CD4-positive, alpha-beta T cell treated with Interleukin-17A for 4 hours (primary cell): ENCODE results near the gene CMTM1.
A peak's percentile ranks its signal among the peaks of the same experiment; 100 is the strongest.
"Not testable (repeated sequence)": the region's sequence is repeated elsewhere in the genome, so short reads cannot be mapped to it uniquely, and the experiment has no call there.

Experiments
- DNase-seq: peaks from one replicate; pipeline ENCODE4 v3.0.0-alpha.2; 2020; ENCODE audit warnings: mixed read lengths

Gene CMTM1

DNA sequence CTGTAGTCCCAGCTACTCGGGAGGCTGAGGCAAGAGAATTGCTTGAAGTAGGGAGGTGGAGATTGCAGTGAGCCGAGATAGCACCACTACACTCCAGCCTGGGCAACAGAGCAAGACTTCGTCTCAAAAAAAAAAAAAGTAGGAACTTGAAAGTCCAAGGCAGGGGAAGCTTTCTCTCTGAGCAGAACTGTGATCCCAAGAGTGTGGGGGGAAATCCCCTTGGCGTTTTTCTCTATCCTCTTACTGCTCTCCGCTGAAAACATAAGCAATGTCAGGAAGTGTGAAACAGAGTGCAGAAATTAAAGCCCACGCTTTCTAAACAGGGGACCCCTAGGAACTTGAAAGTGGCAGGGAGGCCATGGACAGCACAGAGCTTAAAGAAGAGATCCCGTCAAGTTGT lies 28.5 kb downstream of the CMTM1 start:
- no peak for DNase-seq

DNA sequence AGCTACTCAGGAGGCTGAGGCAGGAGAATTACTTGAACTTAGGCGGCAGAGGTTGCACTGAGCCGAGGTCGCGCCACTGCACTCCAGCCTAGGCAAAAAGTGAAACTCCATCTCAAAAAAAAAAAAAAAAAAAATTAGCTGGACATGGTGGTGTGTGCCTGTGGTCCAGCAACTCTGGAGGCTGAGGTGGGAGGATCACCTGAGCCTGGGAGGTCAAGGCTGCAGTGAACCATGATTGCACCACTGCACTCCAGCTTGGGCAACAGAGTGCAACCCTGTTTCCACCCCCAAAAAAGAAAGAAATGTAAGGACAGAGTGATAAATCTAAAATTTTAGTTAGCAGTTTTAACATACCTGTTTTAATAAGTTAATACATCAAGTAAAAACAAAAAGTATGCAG lies 30.3 kb downstream of the CMTM1 start:
- DNase-seq: not testable (repeated sequence)

DNA sequence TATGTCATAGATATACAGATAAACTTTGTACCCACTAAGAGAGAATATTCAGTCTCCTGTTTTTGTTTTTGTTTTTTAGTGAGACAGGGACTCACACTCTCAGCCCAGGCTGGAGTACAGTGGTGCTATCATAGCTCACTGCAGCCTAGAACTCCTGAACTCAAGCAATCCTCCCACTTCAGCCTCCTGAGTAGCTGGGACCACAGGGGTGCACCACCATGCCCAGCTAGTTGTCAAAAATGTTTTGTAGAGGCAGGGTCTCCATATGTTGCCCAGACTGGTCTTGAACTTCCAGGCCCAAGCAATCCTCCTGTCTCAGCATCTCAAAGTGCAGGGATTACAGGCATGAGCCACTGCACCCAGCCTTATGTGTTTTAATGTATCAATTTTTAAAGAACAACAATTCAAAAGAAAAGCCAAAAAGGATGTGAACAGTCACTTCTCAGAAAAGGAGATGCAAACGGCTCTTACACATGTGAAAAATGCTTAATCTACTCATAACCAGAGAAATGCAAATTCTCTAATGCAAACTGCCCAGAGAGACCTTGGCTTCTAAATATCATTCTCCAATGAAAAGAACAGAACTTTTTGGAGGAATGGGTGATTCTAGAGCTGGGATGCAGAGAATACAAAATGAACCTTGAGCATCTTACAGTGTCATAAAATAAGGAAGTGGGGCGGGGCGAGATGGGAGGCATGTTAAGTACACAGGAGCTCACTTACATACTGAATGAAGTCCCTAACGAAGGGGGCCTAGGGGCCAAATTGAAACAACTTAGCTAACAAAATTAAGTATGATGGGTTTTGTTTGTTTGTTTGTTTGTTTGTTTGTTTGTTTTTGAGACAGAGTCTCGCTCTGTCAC lies 31.0 kb downstream of the CMTM1 start:
- DNase-seq: peak; percentile 44

DNA sequence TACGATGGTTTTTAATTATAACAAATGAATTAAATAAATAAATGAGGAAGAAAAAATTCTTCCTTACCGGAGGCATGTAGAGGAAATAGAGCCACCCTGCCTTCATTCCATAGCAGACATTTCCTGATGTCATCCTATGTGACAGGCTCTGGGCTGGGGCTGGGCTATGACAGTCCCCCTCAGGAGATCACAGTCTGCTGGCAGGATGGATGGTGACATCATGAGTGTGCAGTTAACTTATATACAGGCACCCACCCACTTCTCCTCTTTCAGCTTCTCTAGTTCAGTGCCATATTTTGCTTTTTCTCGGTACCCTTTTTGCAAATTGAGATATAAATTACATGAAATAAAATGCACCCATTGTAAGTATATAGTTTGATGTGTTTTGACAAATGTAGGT lies 31.9 kb downstream of the CMTM1 start:
- DNase-seq: no peak

DNA sequence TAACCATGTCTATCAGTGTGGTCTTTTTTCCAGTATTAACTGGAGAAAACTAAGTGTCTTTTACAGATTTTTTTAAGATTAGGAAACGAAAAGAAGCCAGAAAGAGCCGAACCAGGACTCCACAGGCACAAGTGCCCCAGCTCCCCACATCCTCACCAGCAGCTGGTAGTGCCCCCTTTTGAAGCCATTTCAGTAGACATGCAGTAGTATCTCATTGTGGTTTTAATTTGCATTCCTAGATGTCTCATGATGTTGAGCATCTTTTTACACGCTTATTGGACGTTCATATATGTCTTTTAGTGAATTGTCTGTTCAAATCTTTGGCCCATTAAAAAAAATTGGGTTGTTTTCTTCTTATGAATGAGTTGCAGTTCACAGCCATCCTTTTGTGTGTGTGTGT lies 33.5 kb downstream of the CMTM1 start:
- peak; percentile 42 for DNase-seq

DNA sequence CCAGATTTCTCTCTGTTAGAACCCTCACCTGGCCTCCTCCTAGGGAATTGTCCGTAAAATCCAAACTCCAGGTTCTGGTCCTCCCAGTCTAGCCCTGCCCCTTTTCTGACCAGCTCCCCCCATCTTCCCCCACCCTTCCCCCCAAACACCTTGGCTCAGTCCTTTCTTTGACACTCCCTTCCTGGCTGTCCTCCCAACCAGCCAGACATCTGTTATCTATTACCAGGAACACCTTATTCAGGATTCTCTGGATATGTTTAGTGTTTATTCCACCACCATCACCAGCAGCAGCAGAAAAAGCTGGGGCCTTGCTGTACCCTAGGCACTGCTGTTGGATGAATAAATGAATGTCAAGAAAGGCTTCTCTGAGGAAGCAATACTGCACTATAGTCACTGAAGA lies 34.2 kb downstream of the CMTM1 start:
- DNase-seq: no peak

DNA sequence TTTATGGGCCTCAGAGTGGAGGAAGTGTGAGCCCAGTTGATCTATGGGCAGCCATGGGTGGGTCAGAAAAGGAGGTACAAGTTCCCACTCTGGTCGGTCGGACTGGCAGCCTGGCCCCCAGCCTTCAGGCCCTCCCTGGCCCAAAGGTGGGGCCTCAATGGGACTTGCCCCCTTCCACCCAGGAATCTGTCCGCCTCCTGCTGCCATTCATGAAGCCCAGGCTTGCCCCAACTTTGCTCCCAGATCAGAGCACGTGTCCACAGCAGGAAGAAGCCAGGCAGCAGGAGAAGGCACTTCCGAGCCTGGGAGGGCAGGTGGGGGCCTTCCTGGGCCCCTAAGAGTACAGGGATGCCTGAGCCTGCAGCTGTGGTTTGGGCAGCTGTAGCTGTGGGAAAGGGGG lies 35.2 kb downstream of the CMTM1 start:
- DNase-seq: no peak

DNA sequence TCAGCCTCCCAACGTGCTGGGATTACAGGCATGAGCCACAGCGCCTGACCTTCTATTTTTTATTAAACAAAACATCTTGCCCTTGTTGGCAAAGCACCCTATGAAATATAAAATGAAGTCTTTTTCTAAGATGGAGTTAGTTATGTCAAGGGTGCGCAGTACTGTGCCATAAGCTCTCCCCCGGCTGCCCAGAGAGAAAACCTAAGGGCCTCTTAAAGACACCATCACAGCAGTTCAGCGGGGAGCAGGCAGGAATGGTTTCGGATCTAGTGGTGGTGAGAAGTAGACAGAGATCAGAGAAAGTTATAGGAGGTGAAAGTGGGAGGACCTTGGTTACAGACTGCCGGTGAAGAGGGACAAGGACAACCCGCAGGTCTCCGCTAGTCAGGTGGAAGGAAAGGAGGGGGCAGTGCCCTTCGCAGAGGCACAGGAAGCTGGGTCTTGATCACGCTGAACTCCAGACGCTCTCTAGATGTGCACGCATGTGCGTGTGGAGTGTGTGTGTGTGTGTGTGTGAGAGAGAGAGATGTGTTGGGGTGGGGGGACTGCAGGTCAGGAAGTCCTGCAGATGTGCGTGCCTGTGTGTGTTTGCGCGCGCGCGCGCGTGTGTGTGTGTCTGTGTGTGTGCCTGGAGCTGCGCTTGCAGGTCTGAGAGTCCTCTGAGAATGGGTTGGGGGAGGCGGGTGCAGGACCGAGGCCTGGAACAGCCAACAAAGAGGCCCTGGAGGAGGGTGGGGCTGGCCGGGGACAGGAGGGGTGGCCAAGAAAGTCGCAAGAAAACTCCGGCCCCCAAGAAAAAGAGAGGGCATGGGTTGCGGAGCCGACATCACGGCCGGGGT lies 37.5 kb downstream of the CMTM1 start:
- peak; percentile 90 for DNase-seq

DNA sequence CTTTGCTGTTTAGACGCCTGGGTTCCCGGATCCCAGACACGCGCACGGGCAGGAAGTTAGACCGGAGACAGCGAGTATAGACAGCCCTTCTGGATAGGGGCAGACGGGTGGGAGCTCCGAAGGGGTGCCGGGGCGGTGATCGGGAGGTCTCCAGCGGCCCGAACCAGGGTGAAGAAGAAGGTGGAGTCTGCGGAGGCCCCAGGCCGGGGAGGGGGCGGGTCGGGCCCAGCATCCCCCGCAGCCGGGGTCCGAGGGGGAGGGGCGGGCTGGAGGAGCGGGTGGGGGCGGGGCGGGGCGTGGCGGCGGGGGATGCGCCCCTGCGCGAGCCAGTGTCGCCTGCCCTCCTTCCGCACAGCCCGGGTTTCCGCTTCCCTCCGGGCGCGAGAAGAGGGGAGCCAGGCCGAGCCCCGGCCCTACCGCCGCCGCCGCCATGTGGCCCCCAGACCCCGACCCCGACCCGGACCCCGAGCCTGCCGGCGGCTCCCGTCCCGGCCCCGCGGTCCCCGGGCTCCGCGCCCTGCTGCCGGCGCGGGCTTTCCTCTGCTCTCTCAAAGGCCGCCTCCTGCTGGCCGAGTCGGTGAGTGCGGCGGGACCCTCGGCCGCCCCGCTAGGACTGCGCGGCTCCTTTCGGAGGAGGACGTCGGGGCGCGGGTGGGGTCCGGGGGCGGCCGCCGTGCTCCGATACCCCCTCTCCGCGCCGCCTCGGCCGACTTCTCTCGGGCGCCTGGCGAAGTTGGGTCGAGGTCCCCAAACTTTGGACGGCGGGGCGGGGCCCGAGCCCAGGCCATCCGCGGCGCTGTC lies 38.3 kb downstream of the CMTM1 start, which contains the start of gene CMTM3:
Gene CMTM3, plus strand, starts transcription at position 329 of the 801 bp plus-strand sequence. Its CDS starts 102 bp downstream, at position 431.
- peak; percentile 81 for DNase-seq

DNA sequence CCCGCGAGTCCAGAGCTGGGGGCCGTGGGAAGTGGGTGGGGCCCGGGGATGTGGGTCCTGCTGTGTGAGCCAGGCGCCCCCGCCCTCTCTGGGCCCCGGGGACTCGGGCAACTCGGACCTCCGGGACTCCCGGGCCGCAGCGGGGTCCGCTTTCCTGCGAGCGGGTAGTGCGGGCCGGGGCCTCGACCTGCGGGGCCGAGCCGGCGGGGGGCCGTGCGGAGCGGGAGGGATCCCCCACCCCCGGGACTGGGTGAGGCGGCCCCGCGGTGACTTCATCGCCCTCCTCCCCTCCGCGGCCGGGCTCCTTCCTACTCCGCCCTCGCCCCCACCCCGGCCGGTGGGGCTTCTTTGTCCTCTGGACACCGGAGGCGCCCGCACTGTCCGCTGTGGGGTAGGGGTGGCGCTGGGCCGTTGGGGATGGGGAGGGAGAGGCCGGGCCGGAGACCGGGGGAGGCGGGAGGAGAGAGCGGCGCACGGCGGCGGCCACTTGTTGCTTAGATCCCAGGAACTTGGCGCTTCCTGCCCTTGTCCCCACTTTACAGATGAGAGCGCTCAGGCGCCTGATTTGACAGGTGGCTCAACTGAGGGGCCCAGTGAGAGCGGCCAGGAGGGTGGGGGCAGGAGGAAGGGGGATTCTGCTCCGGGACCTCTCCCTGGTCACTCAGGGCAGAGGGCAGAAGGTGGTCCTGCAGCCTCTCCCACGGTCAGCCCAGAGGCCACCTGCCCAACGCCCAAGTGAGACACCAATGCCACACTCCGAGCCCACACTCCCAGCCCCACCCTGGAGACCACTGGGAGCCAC lies 39.1 kb downstream of the CMTM1 start:
- DNase-seq: peak; percentile 60

DNA sequence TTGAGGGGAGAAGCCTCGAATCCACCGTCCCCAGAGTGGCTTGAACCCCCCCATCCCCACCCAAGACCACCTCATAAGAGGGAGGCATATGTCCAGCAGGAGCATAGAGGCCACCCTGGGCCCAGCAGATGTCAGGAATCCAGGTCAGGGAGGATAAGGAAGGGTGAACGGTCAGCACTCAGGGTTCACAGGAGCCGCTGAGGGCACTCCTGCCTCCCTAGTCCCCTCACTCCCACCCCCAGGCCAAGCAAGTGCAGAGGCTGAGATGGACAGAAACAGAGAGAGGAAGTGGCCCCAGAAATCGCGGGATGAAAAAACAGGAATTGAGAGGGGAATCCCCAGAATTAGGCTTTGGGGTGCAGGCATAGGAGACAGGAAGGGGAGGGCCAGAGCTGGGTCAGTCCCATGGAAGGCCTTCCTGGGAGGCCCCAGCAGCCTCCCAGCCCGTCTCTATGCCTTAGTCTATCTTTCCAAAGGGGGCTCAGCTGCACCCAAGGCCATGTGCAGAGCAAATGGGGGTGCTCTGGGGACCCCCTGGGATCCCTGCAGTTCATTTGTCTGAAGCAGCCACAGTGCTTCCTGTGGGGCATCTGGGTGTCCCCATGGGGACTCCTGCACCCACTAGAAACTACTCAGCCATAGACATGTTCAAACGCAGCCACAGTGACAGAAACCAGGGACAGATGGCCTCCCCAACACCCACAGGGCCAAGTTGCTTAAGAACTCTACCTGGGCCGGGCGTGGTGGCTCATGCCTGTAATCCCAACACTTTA lies 39.9 kb downstream of the CMTM1 start:
- no peak for DNase-seq

DNA sequence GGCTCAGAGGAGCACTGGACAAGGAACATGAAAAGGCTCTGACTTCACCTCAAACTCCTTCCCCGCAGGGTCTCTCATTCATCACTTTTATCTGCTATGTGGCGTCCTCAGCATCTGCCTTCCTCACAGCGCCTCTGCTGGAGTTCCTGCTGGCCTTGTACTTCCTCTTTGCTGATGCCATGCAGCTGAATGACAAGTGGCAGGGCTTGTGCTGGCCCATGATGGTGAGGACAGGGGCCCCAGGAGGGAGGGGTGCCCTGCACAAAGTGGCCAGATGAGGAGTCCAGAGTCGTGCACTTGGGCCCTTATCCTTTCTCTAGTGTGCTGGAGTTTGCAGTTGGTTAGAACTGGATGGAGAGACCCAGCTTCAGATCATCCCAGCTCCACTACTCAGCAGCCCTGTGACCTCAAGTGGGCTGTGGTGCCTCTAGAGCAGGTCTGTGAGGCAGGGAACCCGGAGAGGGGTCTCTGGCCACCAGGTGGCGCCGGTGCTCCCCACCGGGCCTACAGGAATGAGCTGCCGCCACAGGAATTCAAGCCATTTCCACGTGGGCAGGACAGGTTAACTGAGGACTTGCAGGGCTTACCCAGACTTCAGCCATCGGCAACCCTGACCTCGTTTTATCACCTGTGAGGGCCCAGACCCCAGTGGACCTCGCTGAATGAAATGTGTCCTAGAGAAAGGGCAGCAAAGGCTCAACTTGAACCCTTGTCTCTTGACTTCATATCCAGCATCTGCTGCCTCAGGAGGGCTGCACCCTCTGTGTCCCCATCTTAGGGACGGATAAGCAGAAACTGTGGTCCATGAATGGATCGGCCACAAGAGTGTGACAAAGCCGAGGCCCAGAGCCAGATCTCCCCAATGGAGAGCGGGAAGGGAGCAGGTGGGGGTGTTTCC lies 42.3 kb downstream of the CMTM1 start:
- DNase-seq: peak; percentile 92

DNA sequence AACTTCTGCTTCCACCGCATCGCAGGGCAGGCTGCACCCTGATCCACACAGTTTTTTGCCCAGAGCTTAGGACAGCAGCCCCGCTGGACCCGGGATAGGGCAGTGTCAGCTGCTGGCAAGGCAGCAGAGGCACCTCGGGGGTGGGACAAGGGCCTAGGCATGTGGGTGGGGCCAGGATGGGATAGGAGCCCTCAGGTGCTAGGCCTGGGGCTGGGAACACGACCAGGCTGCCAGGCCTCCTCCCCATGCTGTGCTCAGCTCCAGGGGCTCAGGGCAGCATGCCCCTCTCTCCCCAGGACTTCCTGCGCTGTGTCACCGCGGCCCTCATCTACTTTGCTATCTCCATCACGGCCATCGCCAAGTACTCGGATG lies 42.9 kb downstream of the CMTM1 start:
- no peak for DNase-seq

DNA sequence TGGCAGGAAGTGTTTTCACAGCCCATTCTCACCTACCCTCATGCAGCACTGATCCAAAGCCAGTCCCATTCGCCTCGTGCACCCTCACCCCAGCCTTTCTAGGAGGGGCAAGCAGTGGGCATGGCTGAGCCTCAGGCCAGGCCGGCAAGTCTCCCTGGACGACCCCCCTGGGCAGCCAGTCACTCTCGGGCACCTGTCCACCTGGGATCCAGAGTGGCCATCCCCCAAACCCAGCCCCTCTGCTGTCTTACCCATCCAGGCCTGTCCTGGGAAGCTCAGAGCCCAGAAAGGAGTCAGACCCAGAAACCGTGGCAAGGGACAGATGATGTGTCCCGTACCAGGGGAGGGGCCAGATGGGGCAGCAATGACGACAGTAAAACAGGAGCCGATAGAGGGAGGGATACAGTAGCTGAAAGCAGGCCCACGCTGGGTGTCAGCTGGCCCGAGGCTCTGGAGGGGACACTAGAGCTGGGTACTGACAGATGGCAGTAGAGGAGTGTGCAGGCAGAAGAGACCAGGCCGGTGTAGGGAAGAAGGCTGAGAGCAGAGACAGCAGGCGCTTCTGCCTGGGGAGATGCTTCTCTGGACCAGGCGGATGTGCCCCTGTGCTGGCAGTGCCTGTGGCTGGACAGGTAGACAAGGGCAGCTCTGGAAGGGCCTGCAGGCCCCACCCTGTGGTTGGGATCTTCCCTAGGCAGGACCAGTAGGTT lies 44.0 kb downstream of the CMTM1 start:
- DNase-seq: no peak

DNA sequence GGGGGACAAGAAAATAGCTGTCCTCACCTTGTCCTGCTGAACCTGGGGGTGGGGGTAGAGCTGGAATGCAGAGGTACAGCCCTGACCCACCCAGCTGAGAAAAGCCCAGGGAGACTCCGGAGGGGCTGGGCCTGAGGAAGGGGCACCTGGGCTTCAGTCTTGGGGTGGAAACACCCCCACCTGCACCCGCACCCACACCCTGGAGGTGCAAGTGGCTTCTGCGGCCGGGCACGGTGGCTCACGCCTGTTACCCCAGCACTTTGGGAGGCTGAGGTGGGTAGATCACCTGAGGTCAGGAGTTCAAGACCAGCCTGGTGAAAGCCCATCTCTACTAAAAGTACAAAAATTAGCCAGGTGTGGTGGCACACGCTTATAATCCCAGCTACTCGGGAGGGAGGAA lies 45.7 kb downstream of the CMTM1 start:
- not testable (repeated sequence) for DNase-seq

DNA sequence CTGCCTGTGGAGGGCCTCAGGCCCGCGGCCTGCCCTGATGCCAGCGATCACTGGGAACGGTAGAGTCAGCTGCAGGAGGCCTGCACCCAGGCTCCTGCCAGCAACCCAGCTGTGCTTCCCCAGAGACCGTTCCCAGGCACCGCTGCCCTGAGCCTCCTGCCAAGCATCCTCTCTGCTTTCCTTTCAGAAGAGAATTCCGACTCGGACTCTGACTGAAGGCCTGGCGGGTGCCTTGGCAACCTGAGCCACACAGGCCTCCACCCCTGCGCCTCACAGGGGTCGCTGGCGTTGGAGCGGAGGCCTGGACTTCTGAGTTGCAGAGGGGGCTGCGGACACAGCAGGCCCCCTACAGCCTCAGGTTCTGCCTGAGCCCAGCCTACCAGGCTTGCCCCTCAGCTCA lies 46.2 kb downstream of the CMTM1 start:
- no peak for DNase-seq

DNA sequence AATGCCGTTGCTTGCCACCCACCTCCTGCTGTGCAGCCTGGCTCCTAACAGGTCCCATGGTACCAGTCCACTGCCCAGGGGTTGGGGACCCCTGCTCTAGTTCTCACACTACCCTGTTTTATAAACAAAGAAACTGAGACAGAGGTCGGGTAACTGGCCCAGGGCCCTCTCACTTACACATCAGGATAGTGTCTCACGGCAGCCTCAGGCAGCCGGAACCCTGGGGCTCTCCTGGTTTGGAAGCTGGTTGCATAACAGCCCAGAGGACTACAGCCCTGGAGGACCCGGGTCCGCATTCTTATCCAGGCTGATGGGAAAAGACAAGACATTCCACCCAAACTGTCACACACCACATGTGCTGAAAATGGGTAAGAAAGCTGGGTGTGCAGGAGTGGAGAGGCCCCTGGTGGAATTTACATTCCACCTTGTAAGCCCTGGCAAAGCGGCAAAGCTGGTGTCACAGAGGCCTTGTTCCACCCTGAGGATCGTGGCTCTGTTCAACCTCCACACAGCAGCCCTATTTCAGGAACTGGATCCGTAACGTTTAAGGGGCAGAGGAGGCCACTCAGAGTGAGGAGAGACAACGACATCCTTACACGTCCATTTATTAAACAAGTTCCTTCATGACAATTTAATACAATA lies 48.0 kb downstream of the CMTM1 start:
- DNase-seq: no peak

DNA sequence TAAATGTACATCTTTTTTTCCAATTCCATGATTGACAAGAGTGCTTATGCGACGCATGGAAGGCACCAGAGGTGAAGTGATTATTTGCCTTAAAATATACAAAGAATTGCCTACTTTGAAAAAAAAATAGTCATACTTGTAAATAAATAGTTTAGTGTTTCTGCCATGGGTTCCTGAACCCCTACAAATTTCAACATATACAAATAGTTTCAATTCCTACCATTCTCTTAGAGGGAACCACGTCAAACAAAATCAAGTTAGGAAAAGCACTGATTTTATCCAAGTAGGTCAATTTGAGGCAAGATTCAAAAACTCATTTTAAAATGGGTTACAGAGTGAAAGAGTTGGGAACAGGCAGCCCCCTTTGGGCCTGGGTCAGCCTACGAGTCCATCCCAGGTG lies 49.9 kb downstream of the CMTM1 start:
- no peak for DNase-seq

DNA sequence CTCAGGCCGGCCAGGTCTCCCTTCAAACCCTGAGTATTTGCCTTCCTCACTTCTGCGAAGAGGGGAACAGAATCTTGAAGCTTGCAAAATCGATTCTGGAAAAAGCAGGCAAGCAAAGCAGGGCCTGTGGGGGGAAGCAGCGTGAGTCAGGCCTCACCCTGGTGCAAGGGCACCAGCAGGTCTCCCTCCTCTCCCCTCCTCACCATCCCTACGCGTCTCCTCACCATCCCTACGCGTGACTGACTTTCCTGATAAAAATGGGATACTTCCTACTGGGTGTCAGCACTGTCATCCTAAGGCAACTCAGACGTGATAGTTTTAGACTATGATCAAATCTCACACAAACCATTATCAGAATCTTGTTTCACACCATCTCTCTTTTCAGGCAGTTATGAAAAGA lies 50.4 kb downstream of the CMTM1 start:
- DNase-seq: no peak
